ENCODE results near the gene RPUSD1.
A peak's percentile ranks its signal among the peaks of the same experiment; 100 is the strongest.

The RPUSD1 gene

DNA sequence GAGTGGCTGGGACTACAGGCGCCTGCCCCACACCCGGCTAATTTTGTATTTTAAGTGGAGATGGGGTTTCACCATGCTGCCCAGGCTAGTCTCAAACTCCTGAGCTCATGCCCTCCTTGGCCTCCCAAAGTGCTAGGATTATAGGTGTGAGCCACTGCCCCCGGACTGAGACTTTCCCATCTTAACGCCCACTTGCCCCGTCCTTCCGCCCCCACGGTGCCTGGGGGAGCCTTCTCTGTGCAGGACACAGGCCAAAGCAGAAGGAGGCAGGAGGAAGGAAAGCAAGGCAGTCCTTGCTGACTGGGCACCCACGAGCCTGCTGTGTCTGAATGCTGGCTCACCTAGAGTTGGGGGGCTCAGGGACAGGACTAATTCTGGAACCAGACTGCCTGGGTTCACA lies 30.0 kb upstream of the RPUSD1 start:
- DNase-seq, result no peak

DNA sequence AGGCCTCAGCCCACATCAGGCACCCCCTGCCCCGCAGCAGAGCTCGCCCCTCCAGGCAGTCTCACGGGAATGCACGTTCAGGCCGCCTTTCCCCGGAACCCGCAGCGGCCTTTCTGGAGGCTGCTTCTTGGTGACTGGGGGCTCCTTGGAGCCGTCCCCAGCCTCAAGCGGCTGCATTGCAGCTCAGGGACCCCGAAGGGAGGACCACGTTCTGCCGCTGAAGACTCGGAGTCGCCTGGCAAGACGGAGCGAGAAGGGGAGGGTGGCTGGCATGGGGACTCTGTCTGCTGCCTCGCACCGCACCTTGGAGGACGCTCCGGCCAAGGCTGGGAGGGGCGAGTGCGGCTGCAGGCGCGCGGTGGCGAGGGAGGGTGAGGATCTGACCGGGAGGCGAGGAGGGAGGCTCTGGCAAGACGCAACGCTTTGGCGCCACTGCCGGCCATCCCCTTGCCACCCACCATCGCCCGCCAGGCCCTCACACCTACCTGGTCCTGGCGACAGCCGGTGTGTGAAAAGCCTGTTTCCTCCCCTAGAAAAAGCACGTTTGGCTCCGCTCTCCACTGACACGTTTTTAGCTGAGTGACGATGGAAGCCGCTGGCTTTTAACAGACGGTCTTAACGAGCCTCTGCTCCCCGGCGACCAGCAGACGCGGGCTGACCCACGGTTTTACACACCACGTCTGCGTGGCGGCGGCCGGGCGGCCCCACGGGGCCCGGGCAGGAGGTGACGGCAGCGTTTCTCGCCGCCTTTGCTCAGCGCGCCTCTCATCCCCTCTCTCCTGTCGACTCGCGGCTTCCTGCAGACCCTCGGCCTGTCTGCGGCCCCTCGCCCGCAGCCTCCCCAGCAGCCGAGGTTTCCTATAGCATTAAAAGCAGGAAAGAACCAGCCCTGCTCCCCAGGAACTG lies 29.1 kb upstream of the RPUSD1 start:
- DNase-seq, result no peak

DNA sequence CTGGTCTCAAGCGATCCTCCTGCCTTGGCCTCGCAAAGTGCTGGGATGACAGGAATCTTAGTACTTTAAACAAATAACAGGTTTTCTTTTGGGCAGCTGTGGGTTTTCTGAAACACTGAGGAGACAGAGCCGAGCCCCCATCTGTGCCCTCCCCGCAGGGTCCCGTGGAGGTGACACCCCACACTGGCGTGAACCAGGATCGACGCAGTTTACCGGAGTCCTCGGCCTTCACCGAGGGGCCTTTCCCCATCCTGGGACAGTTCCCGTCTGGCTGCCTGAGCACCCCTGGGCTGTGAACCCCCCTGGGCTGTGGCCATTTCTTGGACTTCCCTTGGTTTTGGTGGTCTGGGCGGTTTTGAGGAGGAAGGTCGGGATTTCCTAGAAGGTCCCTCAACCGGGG lies 27.7 kb upstream of the RPUSD1 start:
- no peak for DNase-seq

DNA sequence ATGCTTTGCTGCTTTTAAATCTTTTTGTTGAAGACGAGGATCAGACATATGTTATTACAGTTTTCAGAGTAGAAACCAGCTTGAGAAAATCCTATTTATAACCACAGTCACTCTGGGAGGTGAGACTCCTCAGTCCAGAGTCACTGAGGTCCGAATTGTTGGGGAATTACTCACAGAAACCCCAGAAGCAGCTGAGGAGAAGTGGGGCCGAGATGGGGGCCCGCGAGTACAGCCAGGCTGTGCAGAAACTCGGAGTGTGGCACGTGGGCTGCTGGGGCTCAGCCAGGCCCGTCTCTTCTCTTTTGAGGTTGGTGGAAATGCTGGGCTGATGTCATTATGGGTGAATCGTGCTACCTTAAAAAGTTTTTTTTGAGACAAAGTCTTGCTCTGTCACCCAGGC lies 26.8 kb upstream of the RPUSD1 start:
- no peak for DNase-seq

DNA sequence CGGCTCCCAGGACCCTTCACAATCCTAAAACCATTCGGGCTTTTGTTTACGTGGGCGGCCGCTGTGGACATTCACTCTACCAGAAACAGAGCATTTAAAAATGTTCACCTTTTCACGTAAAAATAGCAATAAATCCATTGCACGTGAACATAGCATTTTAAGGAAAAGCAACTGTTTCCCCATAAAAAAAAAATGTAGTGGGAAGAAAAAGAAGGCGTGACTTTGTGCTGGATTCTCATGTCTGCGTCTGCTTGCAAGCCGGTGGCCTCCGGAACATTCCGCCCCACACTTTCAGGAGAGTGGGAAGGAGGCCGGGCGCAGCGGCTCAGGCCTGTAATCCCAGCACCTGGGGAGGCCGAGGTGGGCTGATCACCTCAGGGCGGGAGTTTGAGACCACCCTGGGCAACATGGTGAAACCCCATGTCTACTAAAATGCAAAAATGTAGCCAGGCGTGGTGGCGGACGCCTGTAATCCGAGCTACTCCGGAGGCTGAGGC lies 25.8 kb upstream of the RPUSD1 start:
- DNase-seq, result no peak

DNA sequence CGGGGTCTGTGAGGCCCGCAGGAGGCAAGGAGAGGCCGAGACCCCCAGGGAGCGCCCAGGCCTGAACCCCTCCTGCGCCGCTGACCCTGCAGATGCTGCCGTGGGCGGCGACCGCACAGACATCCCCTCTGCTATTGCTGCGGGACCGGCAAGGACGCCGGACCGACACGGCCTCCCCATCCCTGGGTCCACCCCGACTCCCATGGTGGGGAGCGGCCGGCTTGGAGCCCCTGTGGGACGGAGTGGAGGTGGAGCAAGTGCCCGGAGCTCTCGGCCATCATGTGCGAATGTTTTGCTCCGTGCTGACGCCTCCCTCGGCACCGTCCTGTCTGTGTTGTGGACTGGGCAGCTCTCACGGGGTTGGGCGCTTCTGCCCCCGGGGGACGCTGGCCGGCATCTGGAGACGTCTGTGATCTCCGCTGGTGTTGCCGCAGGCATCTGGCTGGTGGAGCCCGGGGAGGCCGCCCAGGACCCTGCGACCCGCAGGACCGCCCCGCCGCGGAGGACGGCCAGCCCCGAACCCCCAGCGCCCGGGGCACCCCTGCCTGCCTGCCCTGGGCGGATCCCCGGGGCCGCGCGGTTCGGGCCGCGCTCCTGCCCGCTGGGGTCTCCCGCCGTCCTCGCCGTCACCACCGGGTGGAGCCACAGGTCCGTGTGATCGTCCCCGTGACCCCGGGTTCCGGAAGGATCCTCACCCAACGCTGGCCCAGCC lies 25.2 kb upstream of the RPUSD1 start:
- peak; percentile 62 to 69 for DNase-seq

DNA sequence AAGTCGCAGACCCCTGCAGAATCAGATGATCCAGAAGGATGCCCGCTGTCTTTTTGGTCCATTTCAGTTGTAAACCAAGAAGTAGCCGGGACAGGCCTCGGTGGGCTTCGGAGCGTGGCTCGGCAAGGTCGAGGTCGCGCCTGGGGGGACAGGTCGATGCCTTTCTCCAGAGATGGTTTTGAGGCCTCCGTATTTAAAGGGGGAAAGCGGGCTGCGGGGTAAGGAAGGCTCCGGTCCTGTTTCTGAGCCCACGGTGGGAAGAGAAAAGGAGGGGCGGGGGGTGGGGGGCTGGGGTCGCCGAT lies 19.9 kb upstream of the RPUSD1 start:
- DNase-seq, result no peak

DNA sequence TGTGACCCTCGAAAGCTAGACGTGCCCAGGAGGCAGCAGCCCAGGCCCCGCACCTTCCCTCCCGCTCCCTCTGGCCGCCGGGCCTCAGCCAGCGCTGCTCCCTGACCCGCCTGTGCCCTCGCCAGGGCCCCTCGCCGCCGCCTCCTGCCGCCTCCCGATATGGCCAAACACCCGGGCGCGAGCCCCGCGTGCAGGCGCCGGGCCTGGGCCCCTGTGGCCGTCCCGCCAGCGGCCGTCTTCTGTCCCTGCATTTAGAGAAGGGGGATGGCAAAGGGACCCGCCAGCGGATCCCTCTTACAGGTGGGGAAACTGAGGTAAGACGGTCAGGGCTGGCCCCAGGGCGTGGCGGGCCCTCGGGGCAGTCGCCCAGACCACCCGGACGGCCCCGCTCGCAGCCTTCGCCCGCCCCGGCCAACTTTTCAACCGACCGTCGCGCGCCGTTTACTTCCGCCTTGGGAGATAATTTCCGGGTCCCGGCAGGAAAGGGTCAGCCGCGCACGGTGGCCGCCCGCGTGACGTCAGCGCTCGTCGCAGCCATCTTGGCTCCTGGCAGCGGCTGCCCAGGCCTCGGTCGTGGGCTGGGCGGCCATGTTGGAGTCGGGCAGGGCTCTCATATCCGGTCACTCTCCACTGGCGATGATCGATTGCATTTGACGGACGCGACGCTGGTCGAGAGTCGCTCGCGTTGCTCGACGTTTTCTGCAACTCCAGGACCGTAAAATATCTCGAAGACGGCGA lies 19.3 kb upstream of the RPUSD1 start:
- peak; percentile 90 to 91 for DNase-seq

DNA sequence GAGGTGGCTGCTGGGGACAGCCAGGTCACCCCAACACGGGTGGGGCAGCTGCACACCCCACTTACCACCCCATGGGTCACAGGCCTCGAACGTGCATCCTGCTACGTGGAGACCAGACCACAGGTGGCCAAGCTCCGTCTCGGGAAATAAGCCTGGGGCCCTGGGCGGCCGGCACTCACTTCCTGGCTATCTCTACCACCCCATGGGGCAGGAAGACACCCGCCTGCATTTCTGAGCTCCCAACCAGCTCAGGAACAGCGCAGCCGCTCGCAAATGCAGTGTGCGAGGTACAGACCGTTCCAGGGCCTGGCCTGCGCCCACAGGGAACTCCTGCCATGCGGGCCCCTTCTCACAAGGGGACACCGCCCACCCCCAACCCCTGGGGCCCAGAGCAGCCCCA lies 17.3 kb upstream of the RPUSD1 start:
- DNase-seq, result no peak

DNA sequence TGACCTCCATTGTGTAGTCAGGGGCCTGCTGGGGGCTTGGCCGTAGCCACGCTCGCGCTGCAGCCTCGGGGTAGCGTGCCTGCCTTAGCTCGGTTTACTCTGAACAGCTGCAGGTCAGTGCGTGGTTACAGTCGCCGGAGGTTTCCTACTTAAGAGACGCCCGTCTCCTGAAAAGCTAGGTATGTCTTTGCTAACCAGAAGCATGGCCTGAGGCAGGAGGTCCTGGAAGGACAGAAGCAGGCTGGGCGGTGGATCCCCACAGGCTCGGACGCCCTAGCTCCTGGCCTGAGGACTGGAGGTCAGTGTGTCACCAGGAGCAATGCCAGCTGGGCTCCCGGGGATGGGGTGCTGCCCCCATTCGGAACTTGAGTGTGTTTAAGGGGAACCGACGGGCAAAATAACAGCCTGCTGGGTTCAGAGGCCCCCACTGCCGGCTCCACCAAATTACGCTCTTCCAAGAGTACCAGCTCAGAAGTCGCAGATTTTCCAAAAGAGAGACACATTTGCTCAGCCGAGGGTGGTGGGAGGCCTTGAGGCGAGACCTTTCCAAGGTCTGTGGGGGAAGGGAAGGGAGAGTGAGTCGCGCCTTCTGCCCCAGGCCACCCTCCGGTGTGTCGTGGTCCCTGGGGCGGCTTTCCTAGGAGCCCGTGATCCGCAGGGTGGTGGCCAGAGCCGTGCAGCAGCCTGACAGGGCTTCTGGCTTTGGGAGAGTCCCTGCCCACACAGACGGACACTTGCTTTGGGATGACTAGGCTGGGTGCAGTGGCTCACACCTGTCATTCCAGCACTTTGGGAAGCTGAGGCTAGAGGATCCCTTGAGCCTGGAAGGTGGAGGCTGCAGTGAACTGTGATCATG lies 16.2 kb upstream of the RPUSD1 start:
- no peak for DNase-seq

DNA sequence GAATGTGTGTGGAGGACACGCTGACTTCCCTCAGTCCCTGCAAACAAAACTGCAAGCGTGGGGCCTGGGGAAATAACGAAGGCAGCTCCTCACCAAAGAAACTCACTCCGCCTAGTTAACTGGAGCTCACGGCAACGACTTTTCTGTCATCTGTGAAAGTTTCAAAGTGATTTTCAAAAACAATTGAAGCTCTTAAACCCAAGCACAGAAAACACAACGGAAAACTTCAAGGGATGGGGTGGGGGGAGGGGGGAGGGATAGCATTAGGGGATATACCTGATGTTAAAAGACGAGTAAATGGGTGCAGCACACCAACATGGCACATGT lies 15.5 kb upstream of the RPUSD1 start:
- DNase-seq, result no peak

DNA sequence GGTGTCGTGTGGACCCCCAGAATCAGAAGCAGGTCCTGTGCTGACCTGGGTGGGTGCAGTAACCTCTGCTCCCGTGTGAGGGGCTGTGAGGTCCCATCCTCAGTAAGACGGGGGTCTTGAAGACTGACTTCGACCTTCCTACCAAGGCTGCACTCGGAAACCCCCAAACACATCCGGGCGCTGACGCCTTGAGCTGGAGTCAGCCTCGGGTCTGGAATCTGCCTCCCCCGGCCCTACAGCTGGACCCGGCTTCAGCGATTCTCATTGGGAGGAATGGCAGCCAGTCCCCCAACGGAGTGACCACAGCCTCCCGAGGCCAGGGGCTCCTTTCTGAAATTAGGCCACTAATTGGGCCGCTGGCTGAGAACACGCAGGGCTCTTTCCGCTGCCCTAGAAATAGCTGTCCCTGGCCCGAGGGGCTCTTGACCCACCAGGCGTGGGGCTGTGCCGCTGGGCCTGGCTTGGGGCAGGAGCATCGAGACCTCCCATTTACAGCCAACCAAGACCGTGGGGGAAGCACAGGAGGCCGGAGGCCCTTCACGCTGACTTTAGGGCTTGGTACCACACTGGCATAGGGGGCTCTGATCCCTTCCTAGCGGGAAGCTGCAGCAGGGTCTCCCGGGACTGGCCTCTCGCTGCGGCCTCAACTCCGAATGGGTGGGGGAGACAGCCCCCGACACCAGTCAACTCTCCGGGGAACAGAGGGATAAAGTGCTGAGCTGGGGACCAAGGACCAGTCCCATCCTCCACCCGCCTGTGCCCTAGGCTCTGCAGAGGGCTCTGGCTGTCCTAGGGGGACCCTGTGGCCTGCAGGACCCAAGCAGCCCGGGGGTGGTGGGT lies 15.0 kb upstream of the RPUSD1 start:
- DNase-seq, result no peak

DNA sequence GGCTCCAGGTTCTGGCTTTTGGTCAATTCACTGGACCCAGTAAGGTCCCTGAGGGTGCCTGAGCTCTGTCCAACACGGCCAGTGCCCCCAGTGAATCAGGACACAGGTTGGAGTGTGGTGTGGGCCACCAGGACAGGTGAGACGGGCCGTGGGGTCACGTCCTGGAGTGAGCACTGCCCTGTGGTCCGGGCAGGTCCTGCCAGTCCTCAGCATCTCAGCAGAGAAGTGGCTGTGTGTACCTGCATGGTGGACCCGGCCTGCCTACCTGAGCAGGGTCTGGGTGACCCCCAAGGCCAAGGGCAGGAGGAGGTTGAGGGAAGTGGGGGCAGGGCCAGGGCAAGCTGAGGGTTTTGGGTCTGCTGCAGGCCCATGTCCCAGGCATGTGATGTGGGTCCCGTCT lies 14.3 kb upstream of the RPUSD1 start:
- DNase-seq, result no peak

DNA sequence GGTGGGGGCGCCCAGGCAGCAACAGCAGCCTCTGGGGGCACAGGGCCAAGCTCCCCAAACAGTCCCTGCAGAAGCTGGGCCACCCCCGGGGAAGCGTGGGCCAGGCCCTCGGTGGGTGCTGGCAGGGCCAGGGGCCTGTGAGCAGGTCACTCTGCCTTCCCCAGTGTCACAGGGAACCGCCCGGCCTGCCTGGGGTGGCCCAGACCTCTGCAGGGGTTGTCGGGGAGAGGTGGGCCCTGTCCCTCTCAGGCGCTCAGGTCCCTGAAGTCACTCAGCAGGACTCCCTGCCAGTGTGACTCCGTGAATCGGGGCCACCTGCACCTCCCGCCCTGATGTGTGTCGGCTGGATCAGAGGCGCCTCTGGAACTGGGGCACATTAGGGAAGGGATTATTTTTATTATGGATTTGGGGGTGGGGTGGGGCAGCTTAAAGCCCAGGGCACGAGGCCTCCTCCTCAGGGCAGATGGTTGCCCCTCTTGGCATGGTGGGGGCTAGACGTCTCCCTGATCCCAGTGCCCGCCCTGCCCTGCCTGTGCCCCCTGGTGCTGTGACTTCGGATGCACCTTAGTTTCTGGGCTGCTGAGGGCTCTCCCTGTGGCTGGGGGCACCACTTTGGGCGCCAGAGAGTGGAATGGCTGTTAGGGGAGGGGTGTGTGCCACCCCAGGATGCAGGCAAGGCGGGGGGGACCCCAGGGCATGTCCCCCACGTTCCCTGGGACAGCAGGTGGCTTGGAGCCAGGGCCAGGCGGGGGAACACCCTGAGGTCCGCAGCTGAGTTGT lies 13.6 kb upstream of the RPUSD1 start:
- no peak for DNase-seq

DNA sequence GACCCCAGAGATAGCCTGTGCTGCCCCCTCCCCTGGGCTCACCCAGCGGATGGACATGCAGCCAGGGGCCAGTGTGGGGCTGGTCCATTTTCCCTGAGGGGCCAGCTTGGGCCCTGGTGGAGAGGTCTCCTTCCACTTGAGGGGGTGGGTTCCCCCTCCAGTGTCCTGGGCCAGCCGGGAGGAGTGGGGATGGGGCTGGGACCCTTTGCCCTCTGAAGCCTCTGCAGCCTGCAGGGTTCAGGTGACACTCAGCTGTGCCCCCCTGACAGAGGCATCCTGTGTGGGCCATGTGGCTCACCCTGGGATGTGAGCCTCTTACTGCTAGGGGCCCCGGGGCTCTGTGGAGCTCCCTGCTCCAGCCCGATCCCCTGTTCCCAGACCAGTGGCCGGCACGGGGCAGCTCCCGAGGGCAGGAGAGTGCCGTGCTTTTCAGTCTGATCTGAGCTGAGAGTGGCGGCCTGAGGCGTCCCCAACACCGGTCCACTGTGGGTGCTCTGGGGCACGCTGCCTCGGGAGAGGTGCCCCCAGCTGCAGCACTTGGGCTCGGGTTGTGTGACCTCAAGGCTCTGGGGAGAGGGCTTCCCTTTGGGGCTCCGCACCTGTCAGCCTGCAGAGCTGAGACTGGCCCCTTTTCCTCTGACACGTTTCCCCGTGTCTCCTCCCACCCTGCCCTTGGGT lies 12.8 kb upstream of the RPUSD1 start:
- no peak for DNase-seq

DNA sequence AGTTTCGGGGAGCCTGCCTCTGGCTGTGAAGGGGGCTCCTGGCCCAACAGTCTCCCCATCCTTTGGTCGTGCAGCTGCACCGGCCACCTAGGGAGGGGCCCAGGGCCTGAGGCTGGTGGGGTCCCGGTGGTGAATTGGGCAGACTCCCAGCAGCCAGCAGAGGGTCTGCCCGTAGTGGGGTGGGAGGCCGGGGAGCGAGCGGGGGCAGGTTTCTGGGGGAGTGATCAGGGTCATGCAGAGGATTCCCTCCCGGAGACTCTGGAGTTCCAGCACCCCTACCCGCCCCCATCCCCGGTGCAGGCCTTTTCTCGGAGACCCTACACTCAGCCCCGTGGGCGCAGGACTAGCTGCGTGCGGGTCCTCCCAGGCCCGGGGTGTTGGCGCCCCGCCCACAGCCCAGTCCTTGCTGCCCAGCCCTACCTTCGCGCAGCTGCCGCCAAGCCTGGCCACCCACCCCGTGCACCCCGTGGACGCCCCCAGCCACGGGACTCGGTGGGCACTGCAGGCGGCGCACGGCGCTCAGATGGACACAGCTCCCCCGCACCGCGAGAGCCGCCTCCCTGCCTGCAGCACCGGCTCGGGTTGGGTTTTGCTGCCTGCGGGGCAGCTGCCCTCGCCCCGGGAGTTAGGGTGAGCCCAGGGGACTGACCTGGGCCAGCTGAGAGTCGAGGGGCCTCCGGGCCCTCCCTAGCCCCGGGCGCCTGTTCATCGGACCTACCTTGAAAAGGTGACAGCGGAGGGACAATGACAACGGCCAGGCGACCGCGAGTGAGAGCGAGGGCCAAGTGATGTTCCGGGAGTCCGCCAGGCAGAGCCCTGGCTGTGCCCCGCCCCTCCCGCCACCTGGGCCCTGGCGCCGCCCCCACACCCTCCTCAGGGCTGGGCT lies 12.0 kb upstream of the RPUSD1 start, which contains the start of gene GNG13:
GNG13 (minus strand) TSS at position 787 of the 886 bp plus-strand sequence. CDS start 1,657 bp downstream, outside the sequence.
- peak in 1 of 2 experiments; percentile 13 for DNase-seq

DNA sequence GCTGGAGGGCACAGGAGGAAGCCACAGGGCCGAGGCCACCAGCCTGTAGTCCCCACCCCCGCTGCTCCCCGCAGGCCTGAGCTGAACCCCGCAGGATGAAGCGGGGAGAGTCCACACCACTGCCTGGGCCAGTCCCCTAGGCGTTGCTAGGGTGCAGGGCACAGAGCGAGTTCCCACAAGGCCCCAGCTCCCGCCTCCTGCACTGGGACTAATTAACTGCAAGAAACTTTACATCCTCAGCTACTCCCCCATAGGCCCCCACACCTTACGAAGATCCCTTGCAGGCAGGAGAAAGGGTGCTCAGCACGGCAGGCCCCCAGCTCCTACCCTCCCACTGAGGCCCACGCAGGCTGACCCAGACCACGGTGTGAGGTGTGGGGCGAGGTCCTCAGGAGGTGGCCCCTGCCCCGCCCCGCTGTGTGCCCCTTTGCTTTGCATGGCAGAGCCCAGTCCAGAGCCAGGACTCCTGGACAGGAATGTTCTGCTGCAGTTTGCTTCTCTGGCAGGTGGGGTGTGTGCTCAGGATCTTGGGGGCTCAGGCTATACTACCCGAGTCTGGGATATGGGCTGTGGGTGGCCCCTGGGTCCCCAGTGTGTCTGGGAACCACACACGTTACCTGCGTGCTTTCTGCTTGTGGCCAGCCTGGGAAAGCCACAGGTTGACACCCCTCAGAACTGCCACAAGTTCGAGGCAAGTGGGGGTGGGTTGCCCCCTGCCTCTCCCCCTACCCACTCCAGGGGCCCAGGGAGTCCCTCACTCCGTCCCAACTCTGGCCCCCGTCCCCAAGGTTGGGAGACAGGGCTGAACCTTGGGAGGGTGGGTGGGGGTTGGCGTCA lies 11.1 kb upstream of the RPUSD1 start:
- DNase-seq, result no peak

DNA sequence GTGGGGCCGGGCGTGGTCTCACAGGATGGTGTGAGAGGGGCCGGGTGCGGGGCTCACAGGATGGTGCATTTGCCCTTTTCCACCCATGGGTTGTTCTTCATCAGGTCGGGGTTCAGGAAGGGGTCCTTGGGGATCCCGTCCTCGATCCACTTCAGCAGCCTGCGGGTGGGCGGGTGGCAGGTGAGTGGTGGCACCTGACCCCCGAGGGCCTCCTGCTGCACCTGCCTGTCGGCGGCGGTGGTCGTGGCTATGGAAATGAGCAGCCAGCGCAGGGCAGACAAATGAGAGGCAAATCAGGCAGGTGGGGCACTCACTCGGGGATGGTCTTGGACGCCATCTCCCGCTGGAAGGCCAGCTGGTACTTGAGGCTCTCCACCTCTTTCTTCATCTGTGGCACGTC lies 10.5 kb upstream of the RPUSD1 start:
- DNase-seq, result no peak

Data from activated CD4-positive, alpha-beta T cell treated with anti-CD3 and anti-CD28 coated beads, Interleukin-2, amount 50 U/mL, for 48 hours (primary cell).